ENCODE data around the gene FRZB.

The FRZB gene

DNA sequence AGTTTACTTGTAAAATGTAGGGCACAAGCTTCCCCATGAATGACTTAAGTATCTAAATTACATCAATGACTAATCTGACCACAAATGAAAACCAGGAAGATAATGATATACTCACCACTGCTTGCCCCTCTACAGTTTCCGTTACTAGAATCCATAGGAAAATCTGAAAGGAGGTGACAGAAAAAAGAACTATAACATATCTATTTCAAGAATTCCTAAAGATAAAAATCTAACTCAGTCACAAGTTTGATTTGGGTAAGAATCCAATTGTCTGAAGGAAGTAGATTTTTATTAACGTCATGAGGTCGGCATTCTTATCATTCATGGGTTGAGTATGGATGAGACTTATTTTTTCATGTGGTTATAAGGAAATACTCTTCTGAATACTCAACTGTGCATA lies 7.8 kb downstream of the FRZB start:
- H3K27ac ChIP-seq, result no peak overlapping the region
- no peak for TF ChIP-seq CTCF (conservative IDR thresholded peaks at IDR 0.05)

- H3K27ac ChIP-seq, result no peak overlapping the region
- TF ChIP-seq CTCF (conservative IDR thresholded peaks at IDR 0.05), result no peak
These were observed 11.1 kb downstream of the FRZB start for GRCh38 chr2:182855376-182855775.

DNA sequence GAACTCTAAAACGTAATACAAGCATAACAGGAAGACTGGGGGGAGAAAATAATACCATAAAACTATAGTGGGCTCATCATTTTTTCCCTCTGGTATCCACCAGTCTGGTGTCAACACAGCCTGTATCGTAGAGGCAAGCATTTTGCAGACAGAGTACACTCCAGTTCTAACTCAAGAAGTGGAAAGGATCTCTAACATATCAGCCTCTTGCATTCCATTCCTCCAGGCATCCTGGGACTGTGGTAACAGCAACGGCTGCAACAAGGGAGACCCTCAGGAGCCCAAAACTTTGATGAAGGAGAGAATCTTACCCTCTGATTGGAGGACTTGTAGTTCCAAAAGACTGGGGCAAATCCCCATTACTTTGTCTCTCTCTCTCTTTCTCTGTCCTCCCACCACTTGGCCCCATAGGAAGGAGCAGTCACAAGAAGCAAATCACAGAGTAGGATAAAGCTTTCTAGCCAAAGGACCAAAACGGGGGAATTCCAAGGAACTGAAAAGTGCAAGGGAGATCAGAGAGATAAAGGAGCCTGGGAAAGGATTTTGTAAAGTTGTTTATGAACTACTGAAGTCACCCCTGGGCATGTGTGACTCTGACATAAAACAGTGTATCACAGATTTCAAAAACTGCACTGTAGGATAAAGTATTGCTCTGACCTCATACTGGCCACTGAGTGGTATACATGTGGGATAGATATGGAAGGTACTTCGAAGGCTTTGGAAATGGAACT lies 11.9 kb downstream of the FRZB start:
- no peak for TF ChIP-seq CTCF (conservative IDR thresholded peaks at IDR 0.05)
- H3K27ac ChIP-seq, result no peak overlapping the region

DNA sequence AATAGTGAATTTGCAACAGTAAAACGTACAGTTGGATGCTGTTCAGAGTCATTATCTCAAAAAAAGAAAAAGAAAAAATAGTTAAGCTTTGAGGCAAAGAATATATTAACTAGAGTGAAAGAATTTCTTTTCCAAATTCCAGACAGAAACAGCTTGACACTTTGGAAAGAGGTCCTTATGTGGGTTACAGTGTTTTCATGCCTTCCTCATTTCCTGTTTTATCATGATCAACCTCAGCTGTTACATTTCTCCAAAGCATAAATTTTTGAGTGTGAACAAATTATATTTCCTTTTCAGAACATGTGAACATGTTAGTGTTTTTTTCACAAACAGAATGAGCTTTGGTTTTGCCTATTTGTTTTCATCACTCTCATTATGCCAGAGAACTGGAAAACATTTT lies 13.6 kb downstream of the FRZB start:
- H3K27ac ChIP-seq, result no peak overlapping the region
- TF ChIP-seq CTCF (conservative IDR thresholded peaks at IDR 0.05), result no peak

DNA sequence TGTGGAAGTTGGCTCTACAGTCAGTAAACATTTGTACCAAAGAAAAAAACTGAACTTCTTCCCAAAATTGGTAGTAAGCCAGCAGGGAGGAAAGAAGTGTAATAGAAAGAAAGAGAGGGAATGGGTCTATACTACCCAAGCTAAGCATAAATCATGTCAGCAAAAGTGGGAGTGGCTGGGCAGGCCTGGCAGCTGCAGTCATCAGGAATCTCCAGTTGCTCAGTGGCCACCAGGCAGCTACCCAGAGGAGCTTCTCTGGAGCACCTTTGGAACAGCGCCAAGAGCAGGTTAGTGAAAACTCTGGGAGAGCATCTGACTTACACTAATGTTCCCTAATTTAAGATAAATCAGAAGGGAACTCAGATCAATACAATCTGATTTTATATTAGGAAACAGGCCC lies 14.3 kb downstream of the FRZB start:
- H3K27ac ChIP-seq, result no peak overlapping the region
- no peak for TF ChIP-seq CTCF (conservative IDR thresholded peaks at IDR 0.05)

DNA sequence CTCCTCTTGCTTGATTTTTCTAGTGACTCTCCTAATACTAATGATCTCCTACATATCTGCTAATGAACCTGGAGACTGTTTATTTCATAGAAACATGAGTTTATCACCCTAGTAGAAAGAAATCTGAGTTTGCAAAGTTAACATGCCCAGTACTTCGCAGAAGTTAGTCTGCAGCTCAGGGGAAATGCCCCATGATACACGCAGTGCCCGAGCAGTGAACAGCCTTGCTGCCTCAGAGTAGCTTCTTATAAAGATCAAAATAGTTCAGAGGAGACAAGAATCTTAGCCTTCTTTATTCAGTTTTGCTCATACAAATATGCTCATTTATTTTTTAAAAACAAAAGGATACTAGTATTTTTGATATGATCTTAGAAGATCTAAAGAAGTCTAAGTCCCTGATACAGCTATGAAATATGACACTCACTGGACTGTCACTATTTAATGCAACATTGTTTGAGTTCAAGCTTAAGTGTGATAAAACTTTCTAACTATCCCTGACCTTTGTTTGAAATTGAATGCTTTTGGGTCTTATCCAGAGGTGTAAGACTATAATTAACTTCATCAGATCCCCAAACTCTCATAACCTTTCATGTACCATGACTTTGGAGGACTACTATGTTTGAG lies 20.5 kb downstream of the FRZB start:
- no peak overlapping the region for H3K27ac ChIP-seq
- TF ChIP-seq CTCF (conservative IDR thresholded peaks at IDR 0.05), result no peak

GRCh38 chr2:182836451-182836850 lies 30.0 kb downstream of the FRZB start:
- no peak for TF ChIP-seq CTCF (conservative IDR thresholded peaks at IDR 0.05)
- no peak overlapping the region for H3K27ac ChIP-seq

Data from VCaP (cell line).